NCI-H69 (cell line): ENCODE results near the gene U2AF1.
"Not testable (repeated sequence)": the region's sequence is repeated elsewhere in the genome, so short reads cannot be mapped to it uniquely, and the experiment has no call there.

Experiments used
- DNase-seq: peaks from one replicate; lab custom pipeline; 2025; lab: John Stamatoyannopoulos, UW

U2AF1 gene

GRCh38 chr21:43076023-43076637, 31.2 kb downstream of the U2AF1 start:
- not testable (repeated sequence) for DNase-seq

- not testable (repeated sequence) for DNase-seq
Measured at GRCh38 chr21:43075170-43076022, 32.0 kb downstream of the U2AF1 start, which contains the start of gene CBS. CBS (minus strand) TSS chr21:43075835; CDS start chr21:43072193, 3,642 bp downstream.

GRCh38 chr21:43074401-43075169, 32.8 kb downstream of the U2AF1 start:
- not testable (repeated sequence) for DNase-seq

- DNase-seq: not testable (repeated sequence)
Measured at GRCh38 chr21:43072742-43073141, 34.6 kb downstream of the U2AF1 start.

- DNase-seq: not testable (repeated sequence)
Measured at GRCh38 chr21:43069682-43070081, 37.7 kb downstream of the U2AF1 start.

GRCh38 chr21:43068065-43068464, 39.3 kb downstream of the U2AF1 start:
- DNase-seq: not testable (repeated sequence)

GRCh38 chr21:43066690-43067089, 40.7 kb downstream of the U2AF1 start:
- not testable (repeated sequence) for DNase-seq

GRCh38 chr21:43065991-43066390, 41.4 kb downstream of the U2AF1 start:
- not testable (repeated sequence) for DNase-seq

GRCh38 chr21:43064265-43064917, 43.0 kb downstream of the U2AF1 start:
- not testable (repeated sequence) for DNase-seq

- DNase-seq: not testable (repeated sequence)
Measured at GRCh38 chr21:43062955-43063664, 44.3 kb downstream of the U2AF1 start.

- not testable (repeated sequence) for DNase-seq
Measured at GRCh38 chr21:43053112-43053511, 54.3 kb downstream of the U2AF1 start.

GRCh38 chr21:43045876-43046821, 61.2 kb downstream of the U2AF1 start:
- DNase-seq: not testable (repeated sequence)

- DNase-seq: not testable (repeated sequence)
Measured at GRCh38 chr21:43045165-43045875, 62.0 kb downstream of the U2AF1 start.

GRCh38 chr21:43044547-43044946, 62.8 kb downstream of the U2AF1 start:
- DNase-seq: not testable (repeated sequence)

GRCh38 chr21:43043291-43043690, 64.1 kb downstream of the U2AF1 start:
- not testable (repeated sequence) for DNase-seq
